ENCODE results near the gene POU2AF2.

Gene POU2AF2

DNA sequence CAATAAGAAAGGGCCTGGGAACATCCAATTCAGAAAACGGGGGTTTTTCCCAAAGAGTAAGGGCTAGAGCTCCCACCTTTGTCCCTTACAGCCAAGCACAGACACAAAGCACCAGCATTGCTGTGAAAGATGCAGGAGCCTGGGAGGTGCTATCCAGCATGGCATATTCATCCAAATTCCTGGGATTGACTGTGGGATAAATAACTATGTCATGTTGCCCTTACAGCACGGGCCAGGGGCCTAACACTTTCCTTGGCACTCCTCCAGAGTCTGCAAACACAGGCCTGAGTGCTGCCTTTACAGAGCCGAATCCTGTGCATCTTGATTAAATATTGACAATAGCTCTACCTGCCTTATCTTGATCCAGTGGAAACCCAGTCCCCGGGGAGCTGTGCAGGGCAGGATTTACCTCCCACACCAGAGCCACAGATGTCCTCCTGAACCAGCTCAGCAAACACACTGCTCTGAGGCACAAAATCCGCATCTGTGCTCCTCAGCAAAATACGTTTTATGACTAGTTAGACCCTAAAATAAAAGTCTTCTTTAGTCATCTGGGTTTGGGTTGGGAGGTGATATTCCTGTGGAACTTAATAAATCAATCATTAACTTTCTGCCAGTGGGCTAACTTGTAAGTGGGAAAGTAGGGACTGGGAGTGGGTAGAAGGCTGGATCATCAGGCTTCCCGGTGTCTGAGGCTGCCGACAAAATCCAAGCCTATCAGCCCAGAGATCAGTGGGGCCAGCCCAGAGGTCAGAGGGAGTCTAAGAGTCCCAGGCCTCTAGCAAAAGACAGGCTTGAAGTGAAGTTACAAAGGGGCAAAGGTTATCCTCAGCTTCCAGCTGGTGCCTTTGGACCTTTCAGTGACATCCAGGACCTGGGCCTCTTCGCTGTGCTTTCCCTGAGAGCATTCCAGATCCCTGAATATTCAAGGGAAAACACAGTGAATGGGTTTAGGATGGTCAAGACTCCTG lies 89.3 kb downstream of the POU2AF2 start:
- DNase-seq: no peak

DNA sequence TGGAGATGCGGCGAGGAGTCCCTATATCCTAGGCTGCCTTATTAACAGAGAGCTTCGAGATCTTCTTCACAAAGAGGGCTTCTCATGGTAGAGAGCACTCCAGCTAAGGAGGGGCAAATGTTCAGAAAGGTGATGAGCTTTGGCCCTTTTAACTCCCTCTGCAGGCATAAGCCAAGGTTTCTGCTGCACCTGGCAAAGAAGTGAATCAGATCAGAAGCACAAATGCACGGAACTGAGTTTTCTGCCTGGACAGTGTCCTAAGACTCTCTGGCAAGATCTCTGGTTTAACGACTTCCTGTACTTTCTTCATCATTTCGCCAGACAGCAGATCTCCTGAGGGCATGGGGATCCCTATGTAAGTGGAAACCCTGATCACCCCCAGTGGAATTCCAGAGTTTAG lies 90.0 kb downstream of the POU2AF2 start:
- DNase-seq: no peak

Data from stimulated activated CD4-positive, alpha-beta T cell treated with anti-CD3 and anti-CD28 coated beads, Interleukin-2, amount 100 ng/mL, for 48 hours (primary cell).